Ammon's horn (tissue), 1 donor: Measurements from ENCODE around the gene HEY2.
"Not testable (repeated sequence)": the region's sequence is repeated elsewhere in the genome, so short reads cannot be mapped to it uniquely, and the experiment has no call there.

ENCODE experiments used
- DNase-seq: peaks from one replicate; pipeline ENCODE4 v3.0.0-alpha.2; 2016; ENCODE audit warnings: low spot score

The HEY2 gene

GRCh38 chr6:125769147-125769783 lies 19.8 kb downstream of the HEY2 start:
- DNase-seq: no peak

- DNase-seq: no peak
These were observed 24.2 kb downstream of the HEY2 start for GRCh38 chr6:125773387-125774341.

- not testable (repeated sequence) for DNase-seq
These were observed 26.8 kb downstream of the HEY2 start for GRCh38 chr6:125776107-125776826.

GRCh38 chr6:125779924-125780539 lies 30.6 kb downstream of the HEY2 start:
- peak; percentile 92 for DNase-seq

DNA sequence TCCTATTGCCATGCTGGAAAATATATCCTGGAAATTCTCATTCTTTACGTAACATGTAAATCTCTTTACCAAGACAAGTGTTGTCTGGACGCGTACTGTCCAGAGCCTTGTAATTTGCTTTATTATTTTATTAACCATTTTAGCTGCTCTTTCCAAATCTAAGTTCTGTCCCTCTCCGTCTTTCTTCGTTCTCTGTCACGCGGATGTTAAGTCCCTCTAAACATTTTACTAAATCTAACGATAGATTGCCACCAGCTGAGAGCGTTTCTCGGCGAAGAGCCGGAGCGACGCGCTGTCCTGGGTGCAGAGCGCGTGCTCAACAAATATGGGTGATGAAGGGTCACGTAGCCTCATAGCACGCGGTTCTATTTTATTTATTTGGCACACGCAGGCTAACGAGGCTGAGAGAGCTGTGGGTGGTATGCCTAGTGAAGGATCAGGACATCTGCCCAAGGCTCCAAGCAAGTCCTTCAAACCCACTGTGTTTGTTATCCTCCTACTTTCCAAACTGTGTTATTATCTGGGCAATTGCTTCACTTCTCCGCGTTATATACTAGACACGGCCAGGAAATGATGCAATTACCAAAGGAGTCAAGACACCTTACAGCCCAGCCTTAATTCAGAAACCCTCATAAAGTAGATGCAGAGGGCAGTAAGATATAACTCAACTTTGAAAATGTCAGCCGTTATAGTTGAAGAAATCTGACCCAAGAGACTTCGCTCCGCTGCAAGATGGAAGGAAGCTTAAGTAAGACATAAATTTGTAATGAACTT lies 31.3 kb downstream of the HEY2 start:
- DNase-seq: peak; percentile 75

DNA sequence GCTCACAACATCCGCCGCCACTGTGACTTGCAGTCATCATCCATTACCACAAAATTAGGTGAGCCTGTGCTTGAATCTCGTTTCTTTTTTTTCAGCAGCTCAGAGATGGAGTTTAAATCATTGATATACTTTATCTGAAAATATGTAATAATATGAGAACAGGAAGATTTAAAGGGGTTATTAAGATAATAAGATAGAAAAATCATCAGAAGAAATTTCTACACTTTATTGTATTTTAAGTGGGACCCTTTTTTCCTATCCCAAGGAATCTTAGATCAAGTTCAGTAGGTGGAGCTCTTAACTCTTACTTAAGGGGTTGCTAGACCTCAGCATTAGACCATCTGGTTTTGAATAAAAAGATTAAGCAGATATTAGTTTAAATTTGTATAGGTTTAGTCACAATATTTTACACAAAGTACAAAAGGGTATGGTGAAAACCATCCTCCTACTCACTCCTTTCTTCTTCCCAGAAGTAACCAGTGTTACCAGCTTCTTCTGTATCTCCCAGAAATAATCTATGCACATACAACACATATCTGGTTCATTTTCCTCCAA lies 32.0 kb downstream of the HEY2 start:
- DNase-seq: no peak

GRCh38 chr6:125784365-125784764 lies 34.9 kb downstream of the HEY2 start:
- no peak for DNase-seq

- DNase-seq: no peak
These were observed 38.4 kb downstream of the HEY2 start for GRCh38 chr6:125787791-125788190.

DNA sequence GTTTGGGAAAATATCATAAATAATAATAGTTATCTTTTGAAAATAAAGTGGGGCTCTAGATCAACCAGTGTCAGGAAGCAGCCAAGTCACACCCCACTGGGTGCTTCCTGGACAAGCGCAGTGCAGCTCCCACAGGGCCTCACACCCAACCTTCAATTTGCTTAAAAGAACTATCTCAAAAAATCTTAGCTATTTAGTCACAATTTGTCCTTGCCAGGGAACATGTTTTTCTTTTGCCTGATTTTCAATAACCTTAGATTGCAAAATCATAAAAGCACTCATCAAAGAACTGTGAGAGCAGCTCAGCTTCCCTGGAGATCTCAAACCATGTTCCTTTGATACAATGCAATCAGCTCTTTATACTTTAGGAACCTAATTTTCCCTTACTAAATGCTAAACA lies 39.7 kb downstream of the HEY2 start:
- no peak for DNase-seq

- peak; percentile 81 for DNase-seq
These were observed 40.3 kb downstream of the HEY2 start for GRCh38 chr6:125789576-125790357.

- peak; percentile 89 for DNase-seq
These were observed 41.1 kb downstream of the HEY2 start, which contains the start of gene NCOA7 for GRCh38 chr6:125790358-125791150. Gene NCOA7 (plus strand): TSS chr6:125790960. CDS start chr6:125815355, 24,395 bp downstream.

GRCh38 chr6:125791151-125791819 lies 41.9 kb downstream of the HEY2 start:
- DNase-seq: peak; percentile 86

GRCh38 chr6:125791820-125792165 lies 42.4 kb downstream of the HEY2 start:
- no peak for DNase-seq

DNA sequence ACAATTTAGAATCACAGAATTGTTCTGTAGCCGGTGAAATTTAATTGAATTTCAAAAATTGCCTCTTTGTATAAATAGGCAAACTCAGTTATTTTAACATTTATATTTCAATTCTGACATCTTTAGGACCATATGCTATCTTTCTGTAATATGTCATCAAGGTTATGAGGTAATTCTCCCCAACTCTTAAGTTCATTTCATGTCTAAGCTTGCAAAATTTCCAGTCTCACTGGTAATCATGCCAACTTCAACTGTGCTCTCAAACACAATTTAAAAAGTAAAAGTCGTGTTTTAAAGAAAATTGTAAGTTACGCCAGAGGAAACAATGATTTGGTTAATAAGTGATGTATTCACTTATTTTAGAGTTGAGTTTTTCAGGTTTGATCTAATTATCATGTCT lies 42.7 kb downstream of the HEY2 start:
- DNase-seq: no peak

- DNase-seq: no peak
These were observed 43.2 kb downstream of the HEY2 start for GRCh38 chr6:125792680-125793079.

GRCh38 chr6:125793280-125793679 lies 43.8 kb downstream of the HEY2 start:
- DNase-seq: no peak

- DNase-seq: no peak
These were observed 44.4 kb downstream of the HEY2 start for GRCh38 chr6:125793863-125794262.

DNA sequence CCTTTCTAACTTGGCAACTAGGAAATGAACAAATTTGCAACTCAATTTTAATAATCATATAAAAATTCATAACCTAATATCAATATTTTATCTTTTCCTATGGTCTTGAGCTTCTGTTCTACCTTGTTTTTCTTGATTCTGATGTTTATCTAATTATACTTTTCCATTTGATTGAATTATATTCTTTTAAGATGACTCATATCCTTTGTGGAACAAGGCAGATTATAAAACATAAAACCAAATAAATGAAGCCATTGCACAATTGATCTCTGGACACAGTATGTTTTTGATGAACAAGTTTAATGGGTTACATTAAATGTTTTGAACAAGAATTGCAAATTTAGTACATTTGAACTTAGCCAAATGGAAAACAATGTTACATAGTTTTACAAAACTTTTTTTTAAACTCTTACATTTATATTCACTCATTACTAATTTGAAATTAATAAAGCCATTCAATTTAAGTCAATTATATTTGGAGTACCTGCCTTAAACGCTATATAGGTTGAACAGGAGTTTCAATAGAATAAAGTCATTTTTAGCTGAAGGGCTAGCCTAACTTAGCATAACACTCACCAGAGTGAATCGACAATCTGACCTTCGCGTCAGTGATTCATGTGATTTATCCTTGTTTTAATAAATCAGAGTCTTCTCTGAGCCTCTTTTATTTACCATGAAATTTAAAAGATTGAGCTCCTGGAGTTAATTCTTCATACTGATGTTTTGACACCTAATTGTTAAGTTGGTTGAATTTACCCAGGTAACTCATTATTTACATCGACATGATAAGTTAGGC lies 45.1 kb downstream of the HEY2 start:
- DNase-seq: no peak
